Gastrocnemius medialis (tissue), 4 donors: ENCODE data around the gene FAM98C. TPM values are rescaled to one million over a fixed set of nuclear protein-coding genes. Genes with fewer than 3 reads are reported as not detected.

Source experiments
- ATAC-seq, 2 donors: fragments of 150-250 bp; one replicate each; pipeline ENCODE4 v1.9.1; 2016
- DNase-seq, 2 donors: peaks; one replicate each; pipeline ENCODE4 v3.0.0-alpha.2; 2019
- H3K27ac ChIP-seq, 4 donors: fragments of 200-600 bp; sonication (generic); 1 replicate in 1 of 4; 2 replicates in 3 of 4; pipeline ENCODE4 v1.5.1; 2016 to 2018; ENCODE audit warnings: mild to moderate bottlenecking in 2 of 4, moderate library complexity in 1 of 4
- H3K27me3 ChIP-seq, 3 donors: fragments of 200-600 bp; sonication (generic) in 2 of 3; 1 replicate in 1 of 3; 2 replicates in 2 of 3; pipeline versions ENCODE4 v1.5.1 to v1.6.0; 2016 to 2019; ENCODE audit warnings: mild to moderate bottlenecking in 1 of 3, moderate library complexity in 1 of 3
- H3K36me3 ChIP-seq, 2 donors: fragments of 200-600 bp; sonication (generic) in 1 of 2; one replicate each; pipeline ENCODE4 v1.5.1; 2017 to 2018
- H3K4me1 ChIP-seq, 2 donors: fragments of 200-600 bp; sonication (generic) in 1 of 2; one replicate each; pipeline ENCODE4 v1.5.1; 2016 to 2017; ENCODE audit warnings: mild to moderate bottlenecking in 2 of 2
- H3K4me3 ChIP-seq, 4 donors: fragments of 200-600 bp; sonication (generic) in 3 of 4; 1 replicate in 1 of 4; 2 replicates in 3 of 4; pipeline ENCODE4 v1.5.1; 2016 to 2019; ENCODE audit warnings: mild to moderate bottlenecking in 2 of 4
- H3K9me3 ChIP-seq, 3 donors: fragments of 200-600 bp; sonication (generic) in 2 of 3; 1 replicate in 1 of 3; 2 replicates in 2 of 3; pipeline ENCODE4 v1.5.1; 2016 to 2019
- CTCF ChIP-seq, 5 experiments: fragments of 450-650 bp in 3 of 5; fragments of 200-600 bp in 2 of 5; sonication (generic) in 2 of 5; IDR thresholded peaks in 4 of 5; conservative IDR thresholded peaks in 1 of 5; 1 replicate in 4 of 5; 2 replicates in 1 of 5; pipeline ENCODE4 v1.5.1; 2016 to 2019; ENCODE audit warnings: antibody characterized with exemption in 5 of 5, mild to moderate bottlenecking in 3 of 5, moderate library complexity in 3 of 5
- POLR2A ChIP-seq, 2 donors: fragments of 450-650 bp; IDR thresholded peaks; one replicate each; pipeline ENCODE4 v1.6.1; 2017; ENCODE audit warnings: antibody characterized with exemption in 2 of 2, mild to moderate bottlenecking in 2 of 2, moderate library complexity in 2 of 2
- in situ Hi-C, 4 donors: fragments of 200-750 bp; cut with MboI; loops; one replicate each; pipeline versions ENCODE4 v1.15.0 to v1.8.0; 2017; ENCODE audit warnings: low sequenced_read_pairs in 4 of 4
- intact Hi-C: fragments of 100-400 bp; cut with DNase I; formaldehyde crosslinking; loops from one replicate; pipeline ENCODE4 v1.15.1; 2023; ENCODE audit warnings: low total_unique reads
- total RNA-seq, 4 donors: library from RNA; depleted of rRNA; stranded (reverse); fragments of >200 nt; gene quantifications; one replicate each; pipeline versions ENCODE4 v1.1.0 to v1.2.3, GENCODE V29; 2016

FAM98C gene
- total RNA-seq, 4 donors from 2014 or later = 1.9 to 17.4 (median 3.3) TPM

- H3K27ac ChIP-seq = peak overlapping the region; percentile 97 to 100 (median 98)
- in situ Hi-C loops (loop anchor here in 1 of 4 donors (25.0 kb wide), 1 partner anchor 461 kb away; the partner anchor contains the start of genes ECH1 and HNRNPL), intact Hi-C loops (loop anchor here (5.0 to 10.0 kb wide), 3 partner anchors 456 to 1908 kb away; partner anchors contain the start of genes AKT2, ECH1 and ZFP36)
- no peaks in the 10 kb centered on the region for H3K9me3 ChIP-seq
- DNase-seq (peak; percentile 72 to 81), ATAC-seq (peak; percentile 39 to 40)
- peaks cover 16 to 25% of the 10 kb centered on the region in 2 donors for H3K4me1 ChIP-seq
- peaks cover 0 to 48% of the 10 kb centered on the region in 2 donors for H3K36me3 ChIP-seq
- H3K4me3 ChIP-seq = peak overlapping the region; percentile 91 to 99 (median 96)
- no peaks in the 10 kb centered on the region for H3K27me3 ChIP-seq
- TF ChIP-seq CTCF (IDR thresholded peaks at IDR 0.05 in 4 of 5, conservative IDR thresholded peaks at IDR 0.05 in 1 of 5) (no peak), POLR2A (IDR thresholded peaks at IDR 0.05) (peak in 1 of 2 donors; percentile 4)
These were observed 26.3 kb upstream of the FAM98C start for GRCh38 chr19:38376576-38376975.

- in situ Hi-C loops (loop anchor here in 1 of 4 donors (25.0 kb wide), 1 partner anchor 460 kb away; the partner anchor contains the start of genes ECH1 and HNRNPL), intact Hi-C loops (loop anchor here (5.0 to 10.0 kb wide), 3 partner anchors 455 to 1908 kb away; partner anchors contain the start of genes AKT2, ECH1 and ZFP36)
- Histone ChIP-seq H3K4me3 (peak overlapping the region; percentile 1 to 99 (median 58)), H3K9me3 (no peaks in the 10 kb centered on the region), H3K4me1 (peaks cover 16 to 25% of the 10 kb centered on the region in 2 donors), H3K27ac (peak overlapping the region; percentile 97 to 100 (median 98)), H3K27me3 (no peaks in the 10 kb centered on the region), H3K36me3 (peaks cover 0 to 53% of the 10 kb centered on the region in 2 donors)
- DNase-seq (no peak), ATAC-seq (no peak)
- no peak for TF ChIP-seq CTCF (IDR thresholded peaks at IDR 0.05 in 4 of 5, conservative IDR thresholded peaks at IDR 0.05 in 1 of 5)
- no peak for TF ChIP-seq POLR2A (IDR thresholded peaks at IDR 0.05)
These were observed 25.8 kb upstream of the FAM98C start for GRCh38 chr19:38377052-38377451.

- DNase-seq = no peak
- in situ Hi-C loops = loop anchor here in 1 of 4 donors (25.0 kb wide), 1 partner anchor 458 kb away; the partner anchor contains the start of genes ECH1 and HNRNPL
- H3K27ac ChIP-seq = no peak overlapping the region
- no peak overlapping the region for H3K4me3 ChIP-seq
- no peak for TF ChIP-seq CTCF (IDR thresholded peaks at IDR 0.05 in 4 of 5, conservative IDR thresholded peaks at IDR 0.05 in 1 of 5)
- TF ChIP-seq POLR2A (IDR thresholded peaks at IDR 0.05) = no peak
- intact Hi-C loops = loop anchor here (5.0 to 10.0 kb wide), 3 partner anchors 453 to 1906 kb away; partner anchors contain the start of genes AKT2, ECH1 and ZFP36
- H3K4me1 ChIP-seq = peaks cover 16 to 25% of the 10 kb centered on the region in 2 donors
- no peaks in the 10 kb centered on the region for H3K27me3 ChIP-seq
- ATAC-seq = no peak
- no peaks in the 10 kb centered on the region for H3K9me3 ChIP-seq
- peaks cover 14 to 71% of the 10 kb centered on the region in 2 donors for H3K36me3 ChIP-seq
These were observed 24.0 kb upstream of the FAM98C start for GRCh38 chr19:38378866-38379265.

GRCh38 chr19:38381138-38381537, 21.8 kb upstream of the FAM98C start:
- peaks cover 0 to 2% (median 0%) of the 10 kb centered on the region in 3 donors for H3K27me3 ChIP-seq
- TF ChIP-seq POLR2A (IDR thresholded peaks at IDR 0.05) (no peak), CTCF (IDR thresholded peaks at IDR 0.05 in 4 of 5, conservative IDR thresholded peaks at IDR 0.05 in 1 of 5) (no peak)
- intact Hi-C loops = loop anchor here (10.0 kb wide), 1 partner anchor 334 kb away; no protein-coding TSS in a partner anchor
- in situ Hi-C loops = loop anchor here in 1 of 4 donors (25.0 kb wide), 1 partner anchor 456 kb away; the partner anchor contains the start of genes ECH1 and HNRNPL
- DNase-seq (no peak), ATAC-seq (no peak)
- H3K4me3 ChIP-seq = no peak overlapping the region
- H3K4me1 ChIP-seq = peaks cover 11 to 18% of the 10 kb centered on the region in 2 donors
- H3K36me3 ChIP-seq = peaks cover 14 to 85% of the 10 kb centered on the region in 2 donors
- H3K27ac ChIP-seq = no peak overlapping the region
- no peaks in the 10 kb centered on the region for H3K9me3 ChIP-seq
